GM15510 (cell line): ENCODE data around the gene C3orf80.

Experiments
- POLR2A ChIP-seq: IDR thresholded peaks from 3 replicates; pipeline ENCODE4 v1.6.1; 2011; ENCODE audit warnings: borderline replicate concordance; ENCODE audit not compliant: insufficient read length; ENCODE audit errors: extremely low read depth

Gene C3orf80

GRCh38 chr3:160200353-160200752 is 24.9 kb upstream of the C3orf80 start:
- TF ChIP-seq POLR2A, result no peak

GRCh38 chr3:160205606-160206005 is 19.6 kb upstream of the C3orf80 start:
- no peak for TF ChIP-seq POLR2A

GRCh38 chr3:160210341-160210740 is 14.9 kb upstream of the C3orf80 start:
- TF ChIP-seq POLR2A, result no peak

- TF ChIP-seq POLR2A, result no peak
These were observed 14.4 kb upstream of the C3orf80 start for GRCh38 chr3:160210799-160211221.

GRCh38 chr3:160213191-160213590 is 12.0 kb upstream of the C3orf80 start:
- TF ChIP-seq POLR2A, result no peak

- no peak for TF ChIP-seq POLR2A
These were observed 7.5 kb upstream of the C3orf80 start for GRCh38 chr3:160217675-160218074.

- no peak for TF ChIP-seq POLR2A
These were observed 7.1 kb upstream of the C3orf80 start for GRCh38 chr3:160218136-160218535.

- no peak for TF ChIP-seq POLR2A
These were observed 5.2 kb upstream of the C3orf80 start for GRCh38 chr3:160220038-160220437.

- no peak for TF ChIP-seq POLR2A
These were observed 4.2 kb upstream of the C3orf80 start for GRCh38 chr3:160221019-160221418.

- no peak for TF ChIP-seq POLR2A
These were observed 966 bp upstream of the C3orf80 start for GRCh38 chr3:160224256-160224655.

GRCh38 chr3:160224811-160225175 is 429 bp upstream of the C3orf80 start:
- no peak for TF ChIP-seq POLR2A

GRCh38 chr3:160226026-160226907 is 1.0 kb downstream of the C3orf80 start:
- no peak for TF ChIP-seq POLR2A

- no peak for TF ChIP-seq POLR2A
These were observed 2.2 kb downstream of the C3orf80 start for GRCh38 chr3:160227419-160227818.

GRCh38 chr3:160232014-160232413 is 6.8 kb downstream of the C3orf80 start:
- no peak for TF ChIP-seq POLR2A

GRCh38 chr3:160245261-160245800 is 20.1 kb downstream of the C3orf80 start:
- TF ChIP-seq POLR2A, result no peak

GRCh38 chr3:160247766-160248165 is 22.5 kb downstream of the C3orf80 start:
- no peak for TF ChIP-seq POLR2A

- TF ChIP-seq POLR2A, result no peak
These were observed 28.1 kb downstream of the C3orf80 start for GRCh38 chr3:160253298-160253697.

GRCh38 chr3:160257606-160258005 is 32.4 kb downstream of the C3orf80 start:
- no peak for TF ChIP-seq POLR2A
